AG09319 (cell line): ENCODE data around the gene PGLYRP1.

Experiments
- DNase-seq: peaks from one replicate; pipeline ENCODE4 v3.0.0-alpha.2; 2010; ENCODE audit warnings: low read depth; ENCODE audit errors: extremely low read depth
- TF ChIP-seq, protein P1 (sequence below): IDR thresholded peaks from 2 replicates; pipeline ENCODE4 v1.5.1; 2011; ENCODE audit warnings: low read depth, mild to moderate bottlenecking, inconsistent platforms, low read length, moderate library complexity

The PGLYRP1 gene

DNA sequence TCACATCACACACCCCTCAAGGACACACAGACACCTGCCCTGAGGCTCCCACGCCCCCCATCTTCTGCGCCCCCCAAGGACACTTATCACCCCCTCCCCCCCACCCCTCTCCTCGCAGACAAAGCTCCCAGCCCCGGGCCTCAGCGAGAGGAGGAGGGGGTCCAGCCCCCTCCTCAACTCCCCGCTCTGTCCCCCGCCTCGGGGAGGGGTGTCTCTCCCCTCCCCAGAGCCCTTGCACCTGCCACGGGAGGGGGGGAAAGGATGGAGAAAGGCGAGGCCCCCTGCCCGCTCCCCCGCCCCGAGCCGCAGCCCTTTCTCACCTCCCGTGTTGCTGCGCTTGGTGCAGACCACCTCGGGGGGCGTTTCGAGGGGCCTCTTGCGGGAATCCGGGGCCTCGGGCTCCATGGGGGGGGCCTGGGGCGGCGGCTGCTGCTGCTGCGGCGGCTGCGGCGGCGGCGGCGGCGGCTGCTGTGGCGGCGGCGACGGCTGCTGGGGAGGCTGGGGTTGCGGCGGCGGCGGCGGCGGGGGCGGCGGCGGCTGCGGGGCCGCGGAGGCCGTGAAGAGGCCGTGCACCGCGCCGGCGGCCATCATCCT lies 49.8 kb downstream of the PGLYRP1 start:
- TF ChIP-seq, protein P1, sequence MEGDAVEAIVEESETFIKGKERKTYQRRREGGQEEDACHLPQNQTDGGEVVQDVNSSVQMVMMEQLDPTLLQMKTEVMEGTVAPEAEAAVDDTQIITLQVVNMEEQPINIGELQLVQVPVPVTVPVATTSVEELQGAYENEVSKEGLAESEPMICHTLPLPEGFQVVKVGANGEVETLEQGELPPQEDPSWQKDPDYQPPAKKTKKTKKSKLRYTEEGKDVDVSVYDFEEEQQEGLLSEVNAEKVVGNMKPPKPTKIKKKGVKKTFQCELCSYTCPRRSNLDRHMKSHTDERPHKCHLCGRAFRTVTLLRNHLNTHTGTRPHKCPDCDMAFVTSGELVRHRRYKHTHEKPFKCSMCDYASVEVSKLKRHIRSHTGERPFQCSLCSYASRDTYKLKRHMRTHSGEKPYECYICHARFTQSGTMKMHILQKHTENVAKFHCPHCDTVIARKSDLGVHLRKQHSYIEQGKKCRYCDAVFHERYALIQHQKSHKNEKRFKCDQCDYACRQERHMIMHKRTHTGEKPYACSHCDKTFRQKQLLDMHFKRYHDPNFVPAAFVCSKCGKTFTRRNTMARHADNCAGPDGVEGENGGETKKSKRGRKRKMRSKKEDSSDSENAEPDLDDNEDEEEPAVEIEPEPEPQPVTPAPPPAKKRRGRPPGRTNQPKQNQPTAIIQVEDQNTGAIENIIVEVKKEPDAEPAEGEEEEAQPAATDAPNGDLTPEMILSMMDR: no peak
- no peak for DNase-seq

DNA sequence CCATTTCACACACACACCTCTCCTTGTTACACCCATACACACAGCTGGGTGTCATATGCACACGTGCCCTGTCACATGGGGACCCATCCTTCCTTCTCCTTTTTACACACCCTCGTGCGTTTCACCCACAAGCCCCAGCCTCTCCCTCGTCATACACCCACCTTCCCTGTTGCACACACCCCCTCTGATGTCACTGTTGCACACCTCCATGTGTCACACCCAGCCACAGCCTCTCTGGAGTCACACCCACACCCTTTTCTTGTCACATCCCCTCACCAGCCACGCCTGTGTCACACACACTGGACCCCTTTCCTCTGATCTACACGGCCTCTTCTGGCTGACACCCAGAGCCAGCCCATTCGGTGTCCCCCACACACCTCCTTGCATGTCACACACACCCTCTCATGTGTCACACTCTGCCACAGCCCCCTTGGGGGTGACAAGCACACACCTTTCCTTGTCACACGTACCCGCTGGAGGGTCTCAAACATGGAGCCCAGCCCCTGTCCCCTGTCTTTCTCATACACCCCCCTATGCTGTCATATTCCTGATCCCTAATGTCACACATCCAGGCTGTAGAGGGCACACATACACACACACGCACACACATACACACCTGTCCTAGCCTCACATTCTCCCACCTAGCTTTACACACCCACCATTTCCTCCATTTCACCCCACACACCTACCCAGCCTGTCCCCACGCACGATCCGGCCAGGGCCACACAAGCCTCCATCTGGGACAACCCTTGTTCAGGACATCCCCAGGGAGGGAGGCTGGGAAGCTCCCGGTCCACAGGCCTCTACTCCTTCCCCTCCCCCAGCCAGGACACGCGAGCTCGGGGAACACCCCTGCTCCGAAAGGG lies 50.5 kb downstream of the PGLYRP1 start:
- TF ChIP-seq, protein P1: no peak
- DNase-seq: no peak

DNA sequence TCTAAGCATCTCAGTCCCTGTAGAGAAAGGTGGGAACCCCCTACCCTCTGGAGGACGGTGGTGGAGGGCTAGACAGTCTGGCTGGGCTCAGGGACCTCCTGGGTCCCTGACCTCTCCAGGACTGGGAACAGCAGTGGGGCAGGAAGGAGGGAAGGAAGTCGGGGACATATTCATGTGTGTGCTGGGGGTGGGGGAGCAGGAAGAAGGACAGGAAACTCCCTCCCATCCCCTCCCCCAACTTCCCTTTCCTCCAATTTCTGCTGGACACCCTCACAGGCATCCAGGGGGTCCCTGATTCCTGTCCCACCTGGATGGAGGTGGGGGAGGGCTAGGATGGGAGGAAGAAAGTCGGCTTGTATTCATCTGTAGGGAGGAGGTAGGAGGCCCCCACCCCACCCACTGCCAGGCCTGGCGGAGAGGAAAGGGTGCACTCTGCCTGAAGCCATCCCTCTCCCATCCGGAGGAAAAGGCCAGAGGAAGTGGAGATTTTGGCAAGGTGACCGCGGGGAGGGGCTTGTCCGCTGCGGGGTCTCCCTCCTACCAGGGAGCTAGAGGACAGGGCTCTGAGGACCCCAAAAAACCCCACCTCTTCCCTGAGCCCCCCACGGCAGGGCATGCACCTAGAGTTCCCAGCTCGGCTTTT lies 51.5 kb downstream of the PGLYRP1 start:
- TF ChIP-seq, protein P1: no peak
- DNase-seq: no peak

DNA sequence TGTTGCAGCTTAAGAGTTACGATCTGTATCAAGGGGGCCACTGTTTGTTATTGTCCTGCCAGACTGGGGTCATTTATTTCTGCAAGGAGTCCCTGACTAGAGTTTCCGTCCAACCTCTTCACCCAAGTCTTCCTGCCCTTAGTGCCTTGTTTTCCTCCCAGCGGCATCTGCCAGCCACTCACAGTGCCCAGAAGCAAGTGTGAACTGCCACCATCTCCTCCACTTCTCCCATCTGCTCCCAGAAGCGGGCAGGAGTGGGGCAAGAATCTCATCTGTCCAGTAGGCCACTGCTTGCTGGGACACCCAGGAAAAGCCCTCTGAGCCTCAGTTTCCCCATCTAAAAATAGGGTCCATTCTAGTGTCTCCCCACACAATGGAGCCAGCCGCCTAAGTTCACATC lies 53.2 kb downstream of the PGLYRP1 start:
- TF ChIP-seq, protein P1: no peak
- DNase-seq: no peak
